Measurements from ENCODE around the gene LRRN2.

DNA sequence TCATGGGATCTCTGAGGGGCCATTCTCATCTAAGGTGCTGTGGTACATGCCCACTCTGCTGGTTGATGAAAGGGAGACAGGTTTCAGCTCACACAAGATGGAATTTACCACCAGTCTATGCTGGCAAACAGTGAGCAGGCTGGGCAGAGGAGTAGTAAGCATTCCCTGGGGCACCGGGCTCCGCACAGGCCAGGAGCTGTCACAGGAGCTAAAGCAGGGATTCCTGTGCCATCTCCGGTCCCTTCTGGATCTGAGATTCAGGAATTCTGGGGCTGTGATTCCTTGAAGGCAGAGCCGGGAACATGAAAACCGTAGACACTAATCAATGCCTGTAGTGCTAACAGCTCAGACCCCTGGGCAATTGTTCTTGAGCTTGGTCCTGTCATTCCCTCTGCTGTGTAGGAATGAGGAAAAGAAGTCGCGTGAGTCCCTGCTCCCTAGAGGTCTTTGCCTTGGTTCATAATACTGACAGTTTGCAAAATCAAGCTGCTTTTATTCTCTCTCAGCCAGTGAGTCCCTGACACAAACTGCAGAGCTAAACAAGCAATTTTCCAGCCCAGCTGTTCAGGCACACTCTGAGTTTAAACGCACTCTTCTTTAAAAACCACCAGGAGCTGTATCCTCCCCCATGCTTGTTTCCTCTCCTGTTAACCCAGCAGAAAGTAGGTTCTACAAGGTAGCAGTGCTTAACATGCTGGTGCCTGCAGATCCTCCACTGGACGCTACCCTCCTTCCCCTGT is 116.8 kb downstream of the LRRN2 start:
- TF ChIP-seq ZNF274 (IDR thresholded peaks at IDR 0.05; ENCODE audit: low read depth, low read length) = no peak
- no peak for TF ChIP-seq YY1 (IDR thresholded peaks at IDR 0.05; ENCODE audit: insufficient read depth, insufficient read length)

All from NT2/D1 (cell line).